ENCODE results near the gene SAMD5.

Gene SAMD5

GRCh38 chr6:147585256-147585655, 76.8 kb downstream of the SAMD5 start:
- POLR2A ChIA-PET = no interaction called here
- CTCF ChIA-PET = no interaction called here
- no peak for TF ChIP-seq NFRKB (IDR thresholded peaks at IDR 0.05)
- TF ChIP-seq HDGF (IDR thresholded peaks at IDR 0.05; ENCODE audit: borderline replicate concordance) = no peak
- no peak for TF ChIP-seq ZNF384 (IDR thresholded peaks at IDR 0.05)
- TF ChIP-seq TARDBP (IDR thresholded peaks at IDR 0.05) = no peak
- TF ChIP-seq SP1 (IDR thresholded peaks at IDR 0.05) = no peak
- TF ChIP-seq ARNT (IDR thresholded peaks at IDR 0.05) = no peak
- no peak for DNase-seq (ENCODE audit: extremely low spot score)

- CTCF ChIA-PET = no interaction called here
- no peak for DNase-seq (ENCODE audit: extremely low spot score)
- POLR2A ChIA-PET = no interaction called here
Observed at GRCh38 chr6:147586044-147586443, 77.6 kb downstream of the SAMD5 start.

GRCh38 chr6:147587907-147588306, 79.4 kb downstream of the SAMD5 start:
- ChIA-PET CTCF (no interaction called here), POLR2A (no interaction called here)
- TF ChIP-seq L3MBTL2 (conservative IDR thresholded peaks at IDR 0.05) = no peak
- TF ChIP-seq LEF1 (IDR thresholded peaks at IDR 0.05; ENCODE audit: borderline replicate concordance) = no peak
- TF ChIP-seq ARNT (IDR thresholded peaks at IDR 0.05) = no peak
- no peak for TF ChIP-seq PKNOX1 (IDR thresholded peaks at IDR 0.05)
- TF ChIP-seq FOXM1 (IDR thresholded peaks at IDR 0.05; ENCODE audit: borderline replicate concordance) = no peak
- no peak for TF ChIP-seq FOXK2 (IDR thresholded peaks at IDR 0.05)
- DNase-seq (ENCODE audit: extremely low spot score) = no peak

More at GRCh38 chr6:147586044-147586443, 77.6 kb downstream of the SAMD5 start:
- TF ChIP-seq FOXM1 (IDR thresholded peaks at IDR 0.05; ENCODE audit: borderline replicate concordance) = no peak
- TF ChIP-seq SP1 (IDR thresholded peaks at IDR 0.05) = no peak
- TF ChIP-seq ELF4 (IDR thresholded peaks at IDR 0.05) = no peak
- TF ChIP-seq FOXK2 (IDR thresholded peaks at IDR 0.05) = no peak
- TF ChIP-seq TARDBP (IDR thresholded peaks at IDR 0.05) = no peak
- TF ChIP-seq LEF1 (IDR thresholded peaks at IDR 0.05; ENCODE audit: borderline replicate concordance) = no peak
- no peak for TF ChIP-seq ZNF384 (IDR thresholded peaks at IDR 0.05)
- TF ChIP-seq NFRKB (IDR thresholded peaks at IDR 0.05) = no peak
- TF ChIP-seq ARNT (IDR thresholded peaks at IDR 0.05) = no peak

- DNase-seq (ENCODE audit: extremely low spot score) = no peak
- POLR2A ChIA-PET = no interaction called here
- TF ChIP-seq FOXK2 (IDR thresholded peaks at IDR 0.05) (no peak), ARNT (IDR thresholded peaks at IDR 0.05) (no peak), FOXM1 (IDR thresholded peaks at IDR 0.05; ENCODE audit: borderline replicate concordance) (no peak)
- CTCF ChIA-PET = no interaction called here
Observed at GRCh38 chr6:147588469-147588868, 80.0 kb downstream of the SAMD5 start.

GRCh38 chr6:147589739-147590250, 81.3 kb downstream of the SAMD5 start:
- DNase-seq (ENCODE audit: extremely low spot score) = no peak
- CTCF ChIA-PET = interaction anchor here (0.6 kb wide), 1 partner anchor 64 kb away, joined by 3 read pairs; no protein-coding TSS in a partner anchor
- no peak for TF ChIP-seq TARDBP (IDR thresholded peaks at IDR 0.05)
- TF ChIP-seq CTBP1 (IDR thresholded peaks at IDR 0.05; ENCODE audit: borderline replicate concordance) = no peak
- no peak for TF ChIP-seq FOXK2 (IDR thresholded peaks at IDR 0.05)
- no peak for TF ChIP-seq HDGF (IDR thresholded peaks at IDR 0.05; ENCODE audit: borderline replicate concordance)
- TF ChIP-seq SUZ12 (IDR thresholded peaks at IDR 0.05) = no peak
- no peak for TF ChIP-seq PKNOX1 (IDR thresholded peaks at IDR 0.05)
- TF ChIP-seq SP1 (IDR thresholded peaks at IDR 0.05) = no peak
- TF ChIP-seq FOXM1 (IDR thresholded peaks at IDR 0.05; ENCODE audit: borderline replicate concordance) = no peak
- TF ChIP-seq NFRKB (IDR thresholded peaks at IDR 0.05) = no peak
- no peak for TF ChIP-seq FOXA1 (IDR thresholded peaks at IDR 0.05)
- TF ChIP-seq L3MBTL2 (conservative IDR thresholded peaks at IDR 0.05) = no peak
- no peak for TF ChIP-seq ARNT (IDR thresholded peaks at IDR 0.05)
- no peak for TF ChIP-seq ZNF384 (IDR thresholded peaks at IDR 0.05)
- no peak for TF ChIP-seq BHLHE40 (IDR thresholded peaks at IDR 0.05; ENCODE audit: borderline replicate concordance)
- TF ChIP-seq LEF1 (IDR thresholded peaks at IDR 0.05; ENCODE audit: borderline replicate concordance) = no peak
- TF ChIP-seq ELF4 (IDR thresholded peaks at IDR 0.05) = no peak
- POLR2A ChIA-PET = no interaction called here

- ChIA-PET POLR2A (no interaction called here), CTCF (no interaction called here)
- TF ChIP-seq L3MBTL2 (conservative IDR thresholded peaks at IDR 0.05) (no peak), BHLHE40 (IDR thresholded peaks at IDR 0.05; ENCODE audit: borderline replicate concordance) (no peak), FOXK2 (IDR thresholded peaks at IDR 0.05) (no peak), FOXA1 (IDR thresholded peaks at IDR 0.05) (no peak), ELF4 (IDR thresholded peaks at IDR 0.05) (no peak), PKNOX1 (IDR thresholded peaks at IDR 0.05) (no peak), TARDBP (IDR thresholded peaks at IDR 0.05) (no peak), LEF1 (IDR thresholded peaks at IDR 0.05; ENCODE audit: borderline replicate concordance) (no peak), ZNF384 (IDR thresholded peaks at IDR 0.05) (no peak), SUZ12 (IDR thresholded peaks at IDR 0.05) (no peak), SP1 (IDR thresholded peaks at IDR 0.05) (no peak), HDGF (IDR thresholded peaks at IDR 0.05; ENCODE audit: borderline replicate concordance) (no peak), FOXM1 (IDR thresholded peaks at IDR 0.05; ENCODE audit: borderline replicate concordance) (no peak), NFRKB (IDR thresholded peaks at IDR 0.05) (no peak), CTBP1 (IDR thresholded peaks at IDR 0.05; ENCODE audit: borderline replicate concordance) (no peak), ARNT (IDR thresholded peaks at IDR 0.05) (no peak)
- no peak for DNase-seq (ENCODE audit: extremely low spot score)
Observed at GRCh38 chr6:147595961-147596360, 87.5 kb downstream of the SAMD5 start.
